Esophagus squamous epithelium (tissue), 4 donors: Measurements from ENCODE around the gene ZNF92.

Source experiments
- POLR2A ChIP-seq, 4 donors: fragments of 450-650 bp; IDR thresholded peaks; one replicate each; pipeline ENCODE4 v1.6.1; 2017; ENCODE audit warnings: antibody characterized with exemption in 4 of 4, mild to moderate bottlenecking in 4 of 4, moderate library complexity in 3 of 4
- TF ChIP-seq, protein P1 (sequence below), 6 experiments: fragments of 450-650 bp in 4 of 6; fragments of 200-600 bp in 2 of 6; sonication (generic) in 2 of 6; IDR thresholded peaks; one replicate each; pipeline ENCODE4 v1.5.1; 2016 to 2019; ENCODE audit warnings: antibody characterized with exemption in 6 of 6, mild to moderate bottlenecking in 4 of 6, moderate library complexity in 4 of 6

DNA sequence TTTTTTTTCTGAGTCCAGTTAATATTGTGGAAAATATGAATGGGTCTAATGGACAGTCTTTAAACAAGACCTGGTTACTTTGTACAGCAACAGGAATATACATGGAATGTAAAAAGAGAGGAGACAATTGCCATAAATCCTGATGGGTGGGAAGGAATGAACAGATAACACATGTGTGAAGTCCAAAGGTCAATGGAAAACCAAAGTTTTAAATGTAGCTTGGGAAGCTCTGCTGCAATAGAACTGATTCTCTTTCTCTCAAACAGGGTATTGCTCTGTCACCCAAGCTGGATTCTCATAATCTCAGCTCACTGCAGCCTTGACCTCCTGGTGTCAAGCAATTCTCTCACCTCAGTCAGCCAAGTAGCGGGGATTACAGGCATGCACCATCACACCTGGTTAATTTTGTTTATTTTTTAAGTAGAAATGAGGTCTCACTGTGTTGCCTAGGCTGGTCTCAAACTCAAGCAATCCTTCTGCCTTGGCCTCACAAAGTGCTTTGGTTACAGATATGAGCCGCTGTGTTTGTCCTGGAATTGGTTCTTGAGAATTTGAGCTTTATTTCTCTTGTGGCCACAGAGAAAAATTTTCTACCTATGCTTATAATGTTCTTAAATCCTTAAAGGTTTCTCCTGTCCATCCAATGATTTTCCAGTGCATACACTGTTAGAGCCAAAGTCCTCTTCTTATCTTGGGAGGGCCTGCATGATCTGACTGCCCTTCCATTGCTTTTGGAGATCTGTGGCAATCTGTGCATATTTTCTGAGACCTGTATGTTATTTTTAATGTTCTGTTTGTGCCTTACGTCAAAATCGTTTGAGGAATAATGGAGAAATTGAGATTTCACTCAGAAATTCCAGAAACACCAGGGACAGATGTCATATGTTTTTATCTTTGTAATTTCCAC, 30.7 kb upstream of the ZNF92 start:
- TF ChIP-seq, protein P1, sequence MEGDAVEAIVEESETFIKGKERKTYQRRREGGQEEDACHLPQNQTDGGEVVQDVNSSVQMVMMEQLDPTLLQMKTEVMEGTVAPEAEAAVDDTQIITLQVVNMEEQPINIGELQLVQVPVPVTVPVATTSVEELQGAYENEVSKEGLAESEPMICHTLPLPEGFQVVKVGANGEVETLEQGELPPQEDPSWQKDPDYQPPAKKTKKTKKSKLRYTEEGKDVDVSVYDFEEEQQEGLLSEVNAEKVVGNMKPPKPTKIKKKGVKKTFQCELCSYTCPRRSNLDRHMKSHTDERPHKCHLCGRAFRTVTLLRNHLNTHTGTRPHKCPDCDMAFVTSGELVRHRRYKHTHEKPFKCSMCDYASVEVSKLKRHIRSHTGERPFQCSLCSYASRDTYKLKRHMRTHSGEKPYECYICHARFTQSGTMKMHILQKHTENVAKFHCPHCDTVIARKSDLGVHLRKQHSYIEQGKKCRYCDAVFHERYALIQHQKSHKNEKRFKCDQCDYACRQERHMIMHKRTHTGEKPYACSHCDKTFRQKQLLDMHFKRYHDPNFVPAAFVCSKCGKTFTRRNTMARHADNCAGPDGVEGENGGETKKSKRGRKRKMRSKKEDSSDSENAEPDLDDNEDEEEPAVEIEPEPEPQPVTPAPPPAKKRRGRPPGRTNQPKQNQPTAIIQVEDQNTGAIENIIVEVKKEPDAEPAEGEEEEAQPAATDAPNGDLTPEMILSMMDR (IDR thresholded peaks at IDR 0.05), result no peak
- no peak for TF ChIP-seq POLR2A (IDR thresholded peaks at IDR 0.05)
